Embryonic facial prominence (tissue), 1 donor: ENCODE measurements around the gene KCNK15.
"Not testable (repeated sequence)": the region's sequence is repeated elsewhere in the genome, so short reads cannot be mapped to it uniquely, and the experiment has no call there.

Experiments used
- DNase-seq: peaks from one replicate; pipeline ENCODE4 v3.0.0-alpha.2; 2016; ENCODE audit errors: extremely low spot score

The KCNK15 gene

GRCh38 chr20:44745598-44746366 lies at the start of gene KCNK15:
TSS of gene KCNK15 (plus strand) at chr20:44745865. CDS start at chr20:44745911, 46 bp downstream.
- no peak for DNase-seq

- DNase-seq = no peak
These were observed 49.4 kb upstream of the KCNK15 start for GRCh38 chr20:44696315-44696714.

- not testable (repeated sequence) for DNase-seq
These were observed 48.6 kb upstream of the KCNK15 start for GRCh38 chr20:44697041-44697440.

GRCh38 chr20:44698351-44698750 lies 47.3 kb upstream of the KCNK15 start:
- no peak for DNase-seq

- no peak for DNase-seq
These were observed 45.4 kb upstream of the KCNK15 start for GRCh38 chr20:44700306-44700705.

- no peak for DNase-seq
These were observed 44.4 kb upstream of the KCNK15 start for GRCh38 chr20:44701118-44701857.

GRCh38 chr20:44701858-44702256 lies 43.8 kb upstream of the KCNK15 start:
- no peak for DNase-seq

- no peak for DNase-seq
These were observed 42.9 kb upstream of the KCNK15 start for GRCh38 chr20:44702776-44703175.

GRCh38 chr20:44703183-44703925 lies 42.3 kb upstream of the KCNK15 start:
- DNase-seq = no peak

- no peak for DNase-seq
These were observed 41.6 kb upstream of the KCNK15 start for GRCh38 chr20:44703956-44704488.

GRCh38 chr20:44704551-44704971 lies 41.1 kb upstream of the KCNK15 start:
- no peak for DNase-seq

- no peak for DNase-seq
These were observed 40.1 kb upstream of the KCNK15 start for GRCh38 chr20:44705364-44706094.

- DNase-seq = no peak
These were observed 39.2 kb upstream of the KCNK15 start for GRCh38 chr20:44706301-44707017.

- DNase-seq = no peak
These were observed 38.6 kb upstream of the KCNK15 start for GRCh38 chr20:44707018-44707579.

GRCh38 chr20:44709380-44709779 lies 36.3 kb upstream of the KCNK15 start:
- DNase-seq = no peak

- no peak for DNase-seq
These were observed 35.9 kb upstream of the KCNK15 start for GRCh38 chr20:44709797-44710196.

- no peak for DNase-seq
These were observed 34.4 kb upstream of the KCNK15 start for GRCh38 chr20:44711237-44711636.

- no peak for DNase-seq
These were observed 31.5 kb upstream of the KCNK15 start for GRCh38 chr20:44714102-44714700.

- DNase-seq = no peak
These were observed 30.8 kb upstream of the KCNK15 start, which contains the start of gene CCN5 for GRCh38 chr20:44714701-44715498. TSS of gene CCN5 (plus strand) at chr20:44715369. CDS start at chr20:44715391, 22 bp downstream.
